ENCODE measurements around the gene NUCB1.

Gene NUCB1

DNA sequence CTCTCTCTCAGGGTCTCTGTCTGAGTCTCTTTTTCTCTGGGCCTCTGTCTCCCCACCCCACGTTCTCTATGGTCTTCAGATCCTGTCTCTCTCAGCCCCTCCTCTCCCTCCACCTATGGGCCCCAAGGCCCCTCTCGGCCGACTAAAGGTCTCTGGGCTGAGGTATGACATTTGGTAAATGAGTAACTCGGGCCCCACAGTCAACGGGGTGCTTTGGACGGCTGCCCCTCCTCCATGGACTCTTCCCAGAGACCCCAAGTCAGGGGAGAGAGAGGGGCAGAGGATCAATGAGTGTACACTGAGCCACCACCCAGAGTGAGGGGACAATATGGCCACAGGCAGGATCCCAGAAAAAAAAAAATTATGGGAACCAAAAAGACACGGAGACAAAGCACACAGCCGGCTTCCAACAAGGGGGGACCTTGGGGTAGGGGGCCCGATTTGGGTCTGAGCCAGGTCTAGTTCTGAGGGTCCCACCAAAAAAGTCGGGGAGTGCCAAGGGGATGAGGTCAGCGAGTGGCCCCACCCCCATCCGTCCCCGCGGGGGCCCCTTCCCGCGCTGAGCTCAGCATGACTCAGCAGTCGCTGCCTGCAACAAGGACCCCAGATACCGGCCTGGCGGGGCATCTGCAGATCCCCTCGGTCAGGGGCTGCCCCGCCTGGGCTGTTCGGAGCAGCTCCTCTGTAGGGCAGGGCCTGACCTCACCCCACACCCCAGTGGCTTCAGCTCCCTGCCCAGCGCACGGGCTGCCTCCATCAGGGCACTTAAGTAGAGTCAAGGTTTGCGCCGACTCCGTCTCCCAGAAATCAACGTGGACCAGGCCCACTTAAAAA, 63.5 kb downstream of the NUCB1 start:
- DNase-seq = peak in 4 of 6 experiments; percentile 13 to 31 (median 26)

DNA sequence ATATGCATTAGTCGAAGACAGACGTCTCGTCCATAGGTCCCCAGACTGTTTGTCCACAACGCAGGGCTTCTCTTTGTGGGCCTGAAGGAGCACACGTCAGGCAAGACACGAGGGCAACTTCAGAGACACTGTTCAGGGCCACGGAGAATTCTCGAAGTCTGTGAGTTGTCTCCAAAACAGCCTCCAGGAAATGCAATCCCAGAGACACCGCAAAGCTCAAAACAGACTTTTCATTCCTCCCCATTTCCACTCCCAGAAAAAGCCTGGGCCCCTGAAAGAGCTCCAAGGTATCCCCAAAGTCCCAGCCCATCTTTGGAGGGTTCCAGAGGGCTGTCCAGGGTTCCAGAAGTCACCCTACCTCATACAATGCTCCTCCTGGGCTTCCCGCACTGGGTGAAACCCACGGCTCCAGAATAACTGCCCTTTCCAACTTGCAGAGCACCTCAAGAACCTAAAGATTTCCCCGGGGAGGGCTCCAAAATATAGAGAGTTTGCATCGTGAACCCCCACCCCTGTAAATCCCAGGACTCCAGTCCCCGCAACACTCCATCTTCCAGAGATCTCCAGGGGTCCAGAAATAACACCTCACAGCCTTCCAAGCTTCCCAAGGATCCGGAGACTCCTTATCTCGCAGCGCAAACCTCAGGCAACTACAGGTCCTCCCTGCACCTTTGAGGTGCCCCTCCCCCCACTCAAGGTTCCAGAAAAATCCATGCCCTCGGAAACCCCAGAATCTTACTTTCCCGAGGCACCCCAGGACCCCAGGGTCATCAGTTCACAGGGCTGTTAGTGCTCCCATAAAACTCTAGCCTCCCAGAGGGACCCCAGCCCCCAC, 64.3 kb downstream of the NUCB1 start:
- peak in 1 of 6 experiments; percentile 23 for DNase-seq

DNA sequence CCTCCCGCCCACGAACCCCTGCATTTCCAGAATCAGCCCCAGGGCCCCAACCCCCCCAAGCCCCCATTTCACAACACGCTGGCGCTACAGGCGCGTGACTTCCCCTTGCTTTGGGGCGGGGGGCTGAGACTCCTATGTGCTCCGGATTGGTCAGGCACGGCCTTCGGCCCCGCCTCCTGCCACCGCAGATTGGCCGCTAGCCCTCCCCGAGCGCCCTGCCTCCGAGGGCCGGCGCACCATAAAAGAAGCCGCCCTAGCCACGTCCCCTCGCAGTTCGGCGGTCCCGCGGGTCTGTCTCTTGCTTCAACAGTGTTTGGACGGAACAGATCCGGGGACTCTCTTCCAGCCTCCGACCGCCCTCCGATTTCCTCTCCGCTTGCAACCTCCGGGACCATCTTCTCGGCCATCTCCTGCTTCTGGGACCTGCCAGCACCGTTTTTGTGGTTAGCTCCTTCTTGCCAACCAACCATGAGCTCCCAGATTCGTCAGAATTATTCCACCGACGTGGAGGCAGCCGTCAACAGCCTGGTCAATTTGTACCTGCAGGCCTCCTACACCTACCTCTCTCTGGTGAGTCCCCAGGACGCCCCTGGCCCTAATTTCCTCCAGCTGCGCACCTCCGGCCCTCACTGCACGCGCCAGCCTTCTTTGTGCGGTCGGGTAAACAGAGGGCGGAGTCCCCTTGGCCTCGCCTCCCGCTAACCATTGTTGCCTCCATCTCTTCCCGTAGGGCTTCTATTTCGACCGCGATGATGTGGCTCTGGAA, 65.1 kb downstream of the NUCB1 start, which contains the start of gene FTL:
Gene FTL (plus strand): TSS at position 270 of the 766 bp plus-strand sequence. CDS start 199 bp downstream, at position 469.
- DNase-seq = peak; percentile 80 to 96 (median 86)

DNA sequence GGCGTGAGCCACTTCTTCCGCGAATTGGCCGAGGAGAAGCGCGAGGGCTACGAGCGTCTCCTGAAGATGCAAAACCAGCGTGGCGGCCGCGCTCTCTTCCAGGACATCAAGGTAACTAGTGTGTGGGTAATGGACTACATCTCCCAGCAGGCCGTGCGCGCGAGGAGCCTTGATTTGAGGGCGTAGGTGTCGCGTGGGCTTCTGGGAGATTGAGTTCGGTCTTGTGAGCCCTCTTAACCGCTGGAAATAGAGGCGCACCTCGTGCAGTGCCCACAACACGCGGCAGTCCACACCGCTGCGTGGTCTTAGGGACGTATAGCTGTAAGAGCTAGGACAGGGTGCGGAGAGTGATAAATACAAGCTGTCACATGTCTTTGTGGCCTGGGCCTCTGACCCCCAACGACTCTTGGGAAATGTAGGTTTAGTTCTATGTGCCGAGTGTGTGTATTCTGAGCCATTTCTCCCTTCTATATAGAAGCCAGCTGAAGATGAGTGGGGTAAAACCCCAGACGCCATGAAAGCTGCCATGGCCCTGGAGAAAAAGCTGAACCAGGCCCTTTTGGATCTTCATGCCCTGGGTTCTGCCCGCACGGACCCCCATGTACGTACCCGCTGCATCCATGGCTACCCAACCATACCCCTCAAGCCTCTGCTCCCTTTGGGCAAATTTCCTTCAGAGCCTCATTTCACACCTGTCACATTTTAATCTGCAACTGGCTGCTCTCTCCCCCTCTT, 65.9 kb downstream of the NUCB1 start:
- DNase-seq = peak; percentile 81 to 96 (median 87)

DNA sequence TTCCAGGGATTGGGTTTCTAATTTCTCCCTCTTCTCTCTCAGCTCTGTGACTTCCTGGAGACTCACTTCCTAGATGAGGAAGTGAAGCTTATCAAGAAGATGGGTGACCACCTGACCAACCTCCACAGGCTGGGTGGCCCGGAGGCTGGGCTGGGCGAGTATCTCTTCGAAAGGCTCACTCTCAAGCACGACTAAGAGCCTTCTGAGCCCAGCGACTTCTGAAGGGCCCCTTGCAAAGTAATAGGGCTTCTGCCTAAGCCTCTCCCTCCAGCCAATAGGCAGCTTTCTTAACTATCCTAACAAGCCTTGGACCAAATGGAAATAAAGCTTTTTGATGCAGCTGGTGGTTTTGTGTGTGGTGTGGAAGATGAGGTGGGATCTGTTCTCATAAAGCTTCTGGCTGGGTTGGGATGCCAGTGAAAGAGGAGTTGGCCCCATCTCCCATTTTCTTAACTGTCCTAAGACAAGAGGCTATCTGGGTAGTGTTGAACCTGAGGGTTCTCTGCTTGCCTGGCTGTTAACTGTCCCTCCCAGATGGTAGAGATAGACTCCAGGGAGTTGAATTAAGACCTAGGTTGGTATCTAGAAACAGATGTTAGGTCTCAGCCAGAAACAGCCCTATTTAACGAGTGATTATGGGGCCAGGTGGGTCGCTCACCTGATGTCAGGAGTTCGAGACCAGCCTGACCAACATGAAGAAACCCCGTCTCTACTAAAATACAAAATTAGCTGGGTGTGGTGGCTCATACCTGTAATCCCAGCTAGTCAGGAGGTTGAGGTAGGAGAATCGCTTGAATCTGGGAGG, 66.6 kb downstream of the NUCB1 start:
- DNase-seq = no peak

DNA sequence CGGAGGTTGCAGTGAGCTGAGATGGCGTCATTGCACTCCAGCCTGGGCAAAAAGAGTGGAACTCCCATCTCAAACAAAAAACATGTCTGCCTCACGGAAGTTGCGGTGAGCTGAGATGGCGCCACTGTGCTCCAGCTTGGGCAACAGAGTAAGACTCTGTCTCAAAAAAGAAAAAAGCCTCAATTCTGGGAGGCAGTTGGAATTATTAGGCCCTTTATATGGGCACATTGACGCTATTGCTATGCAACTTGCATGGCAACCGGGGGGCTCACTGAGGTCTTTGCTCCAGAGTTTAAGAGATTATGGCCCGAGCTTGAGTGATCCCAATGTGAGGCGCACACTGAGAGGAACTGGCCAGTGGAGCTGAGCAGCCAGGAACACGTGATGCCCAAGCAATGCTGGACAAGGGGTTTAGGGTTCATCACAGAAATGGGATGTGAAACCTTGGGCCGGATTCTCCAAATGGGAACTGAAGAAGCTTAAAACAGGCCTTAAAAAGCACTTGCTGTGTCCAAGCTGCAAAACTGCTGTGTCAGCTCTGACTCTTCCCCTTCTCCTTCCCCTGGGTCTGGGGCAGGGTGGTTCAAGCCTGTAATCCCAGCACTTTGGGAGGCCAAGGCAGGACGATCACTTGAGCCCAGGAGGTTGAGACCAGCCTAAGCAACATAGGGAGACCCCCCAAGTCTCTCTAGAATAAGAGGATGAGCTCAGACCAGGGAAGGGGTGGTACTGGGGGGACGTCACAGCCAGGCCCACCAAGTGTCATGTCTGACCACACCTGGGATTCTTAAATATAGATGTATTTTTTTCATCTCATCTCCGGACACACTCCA, 67.5 kb downstream of the NUCB1 start:
- no peak for DNase-seq

DNA sequence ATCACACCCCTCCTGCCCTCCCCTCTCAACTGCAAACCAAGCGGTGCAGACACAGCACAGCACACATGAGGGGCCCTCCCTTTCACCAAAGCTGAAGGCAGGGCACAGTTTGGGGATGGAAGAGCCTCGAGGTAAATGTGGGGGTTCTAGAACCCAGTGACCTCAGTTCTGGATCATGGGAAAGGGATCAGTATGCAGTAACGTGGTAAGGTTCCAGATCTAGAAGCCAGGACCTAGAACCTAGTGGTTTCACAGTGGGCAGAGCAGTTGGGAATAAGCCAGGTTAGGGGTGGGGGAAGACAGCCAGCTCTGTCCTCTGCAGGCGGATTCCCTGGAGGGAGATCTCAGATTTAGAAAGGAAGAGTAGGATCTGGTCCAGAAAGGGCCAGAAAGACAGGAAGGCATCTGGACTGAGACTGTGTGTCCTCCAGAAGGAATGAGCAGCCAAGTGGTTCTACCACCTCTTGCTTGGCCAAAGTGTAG, 68.1 kb downstream of the NUCB1 start:
- no peak for DNase-seq

DNA sequence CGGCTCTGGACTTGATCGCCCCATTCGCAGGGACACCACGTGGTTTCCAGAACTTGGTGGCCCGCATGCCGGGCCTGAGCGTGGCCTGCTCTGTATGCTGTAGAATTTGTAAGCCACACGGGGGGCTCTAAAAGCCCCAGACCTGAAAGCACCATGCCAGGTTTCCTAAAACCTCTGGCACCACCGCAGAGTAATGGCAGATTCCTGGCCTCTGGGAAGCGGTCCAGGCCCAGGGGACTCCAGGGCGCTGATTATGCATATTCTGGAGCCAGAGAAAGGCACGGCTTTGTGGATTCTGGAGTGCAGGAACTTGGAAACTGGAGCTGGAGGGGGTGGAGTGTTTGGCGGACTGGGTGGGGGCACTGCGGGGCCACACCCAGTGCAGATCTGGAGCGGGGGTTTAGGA, 68.7 kb downstream of the NUCB1 start:
- no peak for DNase-seq

DNA sequence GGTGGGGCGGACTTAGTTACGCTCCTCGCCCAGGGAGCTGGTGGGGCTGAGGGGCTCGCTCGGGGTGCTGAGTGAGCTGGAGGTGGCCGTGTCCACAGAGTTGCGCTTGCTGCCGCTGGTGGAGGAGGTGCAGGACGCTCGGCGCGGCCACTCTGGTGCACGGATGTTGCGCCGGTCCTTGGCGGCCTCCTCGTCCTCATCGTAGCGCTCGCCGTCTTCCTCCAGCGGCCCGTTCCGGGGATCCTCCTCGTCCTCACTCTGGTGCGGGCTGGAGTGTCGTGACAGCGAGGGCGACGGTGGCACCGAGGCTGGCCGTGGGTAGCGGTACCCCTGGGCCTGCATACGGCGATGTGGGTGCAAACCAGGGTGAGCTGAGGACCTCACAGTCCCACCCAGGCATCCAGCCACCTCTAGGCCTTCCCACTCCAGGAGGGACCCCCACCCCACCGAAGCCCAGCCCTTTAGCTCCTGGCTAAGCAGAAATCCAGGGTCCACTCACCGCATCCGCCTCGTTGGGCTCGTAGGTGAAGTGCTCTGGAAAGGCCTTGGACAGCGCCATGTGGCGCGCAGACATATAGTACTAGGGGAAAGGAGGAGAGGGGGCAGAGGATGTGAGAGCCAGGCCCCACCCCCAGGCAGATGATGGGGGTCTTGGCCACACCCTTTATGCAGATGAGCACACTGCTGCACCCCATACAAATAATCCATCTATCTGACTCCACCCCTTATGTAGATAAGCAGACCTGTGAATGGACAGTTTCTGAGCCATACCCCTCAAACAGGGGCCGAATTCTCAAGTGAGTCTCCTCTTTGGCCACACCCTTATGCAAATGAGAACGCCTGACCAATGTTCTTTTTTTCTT, 69.4 kb downstream of the NUCB1 start:
- no peak for DNase-seq

DNA sequence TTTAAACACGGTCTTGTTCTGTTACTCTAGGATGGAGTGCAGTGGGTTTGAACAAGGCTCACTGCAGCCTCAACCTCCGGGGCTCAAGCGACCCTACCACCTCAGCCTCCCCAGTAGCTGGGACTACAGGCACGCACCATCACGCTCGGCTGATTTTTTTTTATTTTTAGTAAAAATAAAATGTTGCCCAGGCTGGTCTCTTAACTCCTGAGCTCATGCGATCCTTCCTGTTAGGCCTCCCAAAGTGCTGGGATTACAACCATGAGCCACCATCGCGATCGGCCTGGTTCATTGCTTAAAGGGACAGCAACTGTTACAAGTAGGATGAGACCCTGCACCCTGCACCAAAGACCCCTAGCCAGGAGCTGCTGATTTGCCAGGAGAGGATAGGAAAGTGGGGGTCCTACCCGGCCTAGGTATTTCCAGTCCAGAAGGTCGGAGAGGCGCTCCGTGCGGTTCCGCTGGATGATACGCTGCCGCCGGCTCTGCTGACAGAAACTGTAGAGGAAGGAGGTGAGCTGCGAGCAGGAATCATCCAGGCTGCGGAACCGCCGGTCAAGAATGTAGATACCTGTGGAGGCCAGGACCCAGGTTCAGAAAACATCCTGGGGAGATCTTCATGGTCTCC, 70.1 kb downstream of the NUCB1 start:
- DNase-seq = no peak

DNA sequence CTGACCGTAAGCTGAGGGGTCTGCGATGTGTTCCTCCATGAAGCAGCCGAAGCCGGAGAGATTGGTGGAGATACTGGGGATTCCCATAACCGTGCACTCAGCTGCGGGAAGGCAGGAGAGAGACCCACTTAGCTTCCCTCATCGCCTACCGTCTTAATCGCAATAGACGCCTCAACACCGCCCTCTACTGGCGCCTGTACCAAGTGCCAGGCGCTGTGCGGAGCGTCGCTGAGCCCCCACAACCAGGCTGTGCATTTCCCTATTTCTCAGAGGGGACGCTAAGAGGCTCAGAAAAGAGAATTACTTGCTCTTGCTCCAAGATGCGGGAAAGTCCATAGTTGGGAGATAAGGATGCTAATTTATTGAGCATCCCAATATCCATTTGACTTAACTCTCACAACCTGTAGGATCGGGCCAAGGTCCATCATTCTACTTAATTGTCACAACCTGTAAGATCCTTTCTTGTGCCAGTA, 70.8 kb downstream of the NUCB1 start:
- DNase-seq = peak; percentile 45 to 82 (median 71)
